GM19455 (cell line): ENCODE measurements around the gene MYBPC2.
"Not testable (repeated sequence)": the region's sequence is repeated elsewhere in the genome, so short reads cannot be mapped to it uniquely, and the experiment has no call there.

ENCODE experiments used
- ATAC-seq: cut with Tn5 transposase; IDR thresholded peaks from one replicate; pipeline ENCODE4 v1.9.1; 2021; ENCODE audit not compliant: unreplicated experiment

The MYBPC2 gene

DNA sequence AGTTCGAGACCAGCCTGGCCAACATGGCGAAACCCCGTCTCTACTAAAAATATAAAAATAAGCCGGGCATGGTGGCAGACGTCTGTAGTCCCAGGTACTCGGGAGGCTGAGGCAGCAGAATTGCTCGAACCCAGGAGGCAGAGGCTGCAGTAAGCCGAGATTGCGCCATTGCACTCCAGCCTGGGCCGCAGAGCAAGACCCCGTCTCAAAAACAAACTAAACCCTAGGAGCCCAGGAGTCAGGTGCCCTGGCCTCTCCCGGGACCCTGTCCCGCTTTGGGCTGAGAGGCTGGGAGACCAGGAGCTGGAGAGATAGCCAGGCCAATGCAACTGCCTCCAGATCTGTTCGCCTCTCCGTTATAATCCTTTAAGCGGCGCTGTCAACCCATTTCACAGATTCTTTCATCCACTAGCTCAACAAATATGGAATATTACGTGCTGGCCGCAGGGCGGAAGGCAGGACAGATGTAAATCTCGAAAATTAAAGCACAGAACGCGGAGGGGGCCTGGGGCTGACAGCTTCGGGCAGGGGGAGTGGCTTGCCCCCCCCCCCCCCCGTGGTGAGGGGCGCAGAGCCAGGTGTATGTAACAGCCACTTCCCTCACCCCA lies 5.3 kb upstream of the MYBPC2 start:
- ATAC-seq, result no peak

DNA sequence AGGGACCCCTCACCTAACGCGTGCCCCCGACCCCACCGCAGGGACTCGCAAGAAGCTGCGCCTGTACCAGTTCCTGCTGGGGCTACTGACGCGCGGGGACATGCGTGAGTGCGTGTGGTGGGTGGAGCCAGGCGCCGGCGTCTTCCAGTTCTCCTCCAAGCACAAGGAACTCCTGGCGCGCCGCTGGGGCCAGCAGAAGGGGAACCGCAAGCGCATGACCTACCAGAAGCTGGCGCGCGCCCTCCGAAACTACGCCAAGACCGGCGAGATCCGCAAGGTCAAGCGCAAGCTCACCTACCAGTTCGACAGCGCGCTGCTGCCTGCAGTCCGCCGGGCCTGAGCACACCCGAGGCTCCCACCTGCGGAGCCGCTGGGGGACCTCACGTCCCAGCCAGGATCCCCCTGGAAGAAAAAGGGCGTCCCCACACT lies 4.7 kb upstream of the MYBPC2 start:
- no peak for ATAC-seq

DNA sequence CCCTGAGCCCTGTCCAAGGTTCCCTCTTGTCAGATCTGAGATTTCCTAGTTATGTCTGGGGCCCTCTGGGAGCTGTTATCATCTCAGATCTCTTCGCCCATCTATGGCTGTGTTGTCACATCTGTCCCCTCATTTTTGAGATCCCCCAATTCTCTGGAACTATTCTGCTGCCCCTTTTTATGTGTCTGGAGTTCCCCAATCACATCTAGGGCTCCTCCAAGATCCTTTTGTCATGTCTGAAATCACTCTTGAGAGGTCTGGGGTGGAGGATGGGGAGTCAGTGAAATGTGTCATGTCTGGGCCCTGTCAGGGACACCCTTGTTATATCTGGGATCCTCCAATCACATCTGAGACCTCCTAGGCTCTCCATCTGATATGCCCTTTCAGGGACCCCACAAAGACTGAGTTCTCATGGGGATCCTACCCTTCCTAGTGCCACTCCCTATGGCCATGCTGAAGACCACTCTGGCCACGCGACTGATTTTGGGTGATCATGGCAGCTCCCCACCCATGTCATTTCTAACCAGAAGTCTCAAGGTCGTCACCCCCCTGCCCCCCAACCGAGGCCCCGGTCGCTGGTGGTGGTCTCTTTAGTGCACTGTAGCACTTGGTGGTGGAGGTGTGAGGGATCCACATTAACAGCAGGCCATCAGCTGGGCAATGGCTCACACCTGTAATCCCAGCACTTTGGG lies 3.8 kb upstream of the MYBPC2 start:
- ATAC-seq, result no peak

GRCh38 chr19:50430888-50431342 lies 1.8 kb upstream of the MYBPC2 start:
- no peak for ATAC-seq

- peak; percentile 70 for ATAC-seq
Measured at GRCh38 chr19:50431343-50432220, 1.1 kb upstream of the MYBPC2 start.

- ATAC-seq, result no peak
Measured at GRCh38 chr19:50433201-50434180, 799 bp downstream of the MYBPC2 start.

DNA sequence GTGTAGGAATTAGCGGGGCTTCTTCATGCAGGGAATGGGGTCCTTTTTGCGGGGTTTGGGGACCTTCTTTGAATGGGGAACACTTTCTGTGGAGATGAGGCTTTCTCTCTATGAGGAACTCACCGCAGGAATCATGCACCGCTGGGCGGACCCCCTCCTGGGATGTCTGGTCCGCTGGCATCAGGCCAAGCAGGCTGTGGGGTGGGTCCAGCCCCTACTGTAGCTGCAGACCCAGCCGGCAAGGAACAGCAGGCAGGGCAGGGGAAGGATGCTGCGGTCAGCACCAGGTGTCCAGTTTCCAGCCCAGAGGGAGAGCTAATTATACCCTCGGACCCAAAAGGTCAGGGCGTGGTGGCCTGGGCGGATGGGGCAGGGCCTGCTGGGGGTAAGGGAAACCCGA lies 1.8 kb downstream of the MYBPC2 start:
- no peak for ATAC-seq

- no peak for ATAC-seq
Measured at GRCh38 chr19:50435221-50435620, 2.5 kb downstream of the MYBPC2 start.

DNA sequence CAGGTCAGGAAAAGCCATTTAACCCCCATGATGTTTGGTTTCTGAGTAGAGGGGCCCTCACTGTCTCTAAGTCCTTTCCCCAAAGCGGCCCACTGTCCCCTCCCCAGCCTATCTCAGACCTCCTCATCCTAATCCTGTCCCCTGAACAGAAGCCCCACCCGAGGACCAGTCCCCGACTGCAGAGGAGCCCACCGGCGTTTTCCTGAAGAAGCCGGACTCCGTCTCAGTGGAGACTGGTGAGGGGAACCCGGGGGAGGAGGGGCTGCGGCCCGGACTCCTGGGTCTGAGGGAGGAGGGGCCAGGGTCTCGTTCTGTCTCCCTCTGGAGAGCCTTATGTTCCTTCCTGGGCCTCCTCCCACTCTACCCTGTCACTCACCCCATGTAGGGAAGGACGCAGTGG lies 2.9 kb downstream of the MYBPC2 start:
- ATAC-seq, result no peak

DNA sequence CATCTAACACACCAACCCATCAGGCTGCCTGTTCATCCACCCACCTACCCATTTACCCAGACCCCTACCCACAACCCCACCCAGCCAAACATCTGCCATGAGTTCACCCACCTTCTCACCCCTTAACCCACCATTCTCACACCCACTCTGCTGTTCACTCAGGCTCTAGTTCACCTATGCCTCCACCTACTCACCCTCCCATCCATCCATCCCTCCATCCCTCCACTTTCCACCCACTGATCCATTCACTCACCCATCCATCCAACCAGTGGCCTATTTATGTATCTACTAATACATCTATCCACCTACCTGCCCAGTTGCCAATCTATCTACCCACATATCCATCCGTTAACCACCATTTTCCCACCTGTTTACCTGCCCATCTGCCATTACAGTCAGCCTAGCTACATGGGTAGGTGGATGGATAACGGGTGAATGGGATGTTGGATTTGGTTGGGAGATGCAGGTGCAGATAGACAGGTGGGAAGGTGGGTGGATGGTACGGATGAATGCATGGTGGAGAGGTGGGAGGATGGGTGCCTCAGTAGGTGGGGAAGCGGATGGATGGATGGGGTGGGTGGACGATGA lies 5.3 kb downstream of the MYBPC2 start:
- ATAC-seq, result no peak

- ATAC-seq, result not testable (repeated sequence)
Measured at GRCh38 chr19:50439130-50439529, 6.4 kb downstream of the MYBPC2 start.

GRCh38 chr19:50444059-50444458 lies 11.4 kb downstream of the MYBPC2 start:
- ATAC-seq, result no peak

DNA sequence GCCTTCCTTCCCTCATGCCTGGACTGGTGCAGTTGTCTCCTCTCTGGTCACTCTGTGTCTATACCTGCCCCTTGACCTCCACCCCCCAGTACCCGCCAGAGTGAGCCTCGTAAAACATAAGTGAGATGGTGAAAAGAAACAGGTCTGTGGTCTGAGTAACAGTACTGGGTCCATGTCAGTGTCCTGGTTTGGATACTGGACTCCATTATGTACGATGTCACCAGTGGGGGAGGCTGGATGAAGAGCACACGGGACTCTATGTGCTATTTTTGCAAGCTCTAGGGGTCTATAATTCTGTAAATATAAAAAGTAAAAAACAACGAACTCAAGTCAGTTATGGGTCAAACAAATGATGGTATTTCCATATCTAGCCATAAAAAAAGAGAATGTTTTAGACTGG lies 14.4 kb downstream of the MYBPC2 start:
- no peak for ATAC-seq

- ATAC-seq, result no peak
Measured at GRCh38 chr19:50447750-50448149, 15.1 kb downstream of the MYBPC2 start.

- ATAC-seq, result no peak
Measured at GRCh38 chr19:50449236-50449899, 16.7 kb downstream of the MYBPC2 start.

DNA sequence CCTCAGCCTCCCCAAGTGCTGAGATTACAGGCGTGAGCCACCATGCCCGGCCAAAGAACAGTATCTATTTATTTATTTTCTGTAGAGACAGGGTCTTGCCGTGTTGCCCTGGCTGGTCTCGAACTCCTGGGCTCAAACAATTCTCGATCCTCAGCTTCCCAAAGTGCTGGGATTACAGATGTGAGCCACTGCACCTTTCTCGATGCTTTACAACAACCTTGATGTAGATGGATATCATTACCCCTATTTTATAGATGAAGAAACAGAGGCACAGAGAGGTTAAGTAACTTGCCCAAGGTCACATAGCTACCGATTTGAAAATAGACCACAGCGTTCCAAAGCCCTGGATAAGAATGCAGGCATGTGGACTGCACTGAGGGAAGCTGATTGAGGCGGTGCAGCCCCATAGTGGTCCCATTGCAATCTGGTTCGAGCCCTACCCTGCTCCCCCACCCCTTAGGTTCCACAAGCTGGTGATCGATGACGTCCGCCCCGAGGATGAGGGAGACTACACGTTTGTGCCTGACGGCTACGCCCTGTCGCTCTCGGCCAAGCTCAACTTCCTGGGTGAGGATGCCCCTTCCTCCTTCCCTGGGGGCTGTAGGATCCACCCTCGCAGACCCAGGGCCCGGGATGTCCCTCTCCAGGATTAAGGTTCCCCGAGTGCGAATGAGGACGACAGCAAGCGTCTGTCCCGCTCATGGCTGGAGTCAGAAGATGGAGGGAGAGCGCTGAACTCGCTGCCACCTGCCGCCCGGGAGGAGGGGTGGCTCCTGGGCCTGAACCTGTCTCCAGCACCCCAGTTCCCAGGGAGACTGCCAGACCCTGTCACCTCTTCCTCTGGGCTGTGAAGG lies 17.9 kb downstream of the MYBPC2 start:
- ATAC-seq, result no peak

DNA sequence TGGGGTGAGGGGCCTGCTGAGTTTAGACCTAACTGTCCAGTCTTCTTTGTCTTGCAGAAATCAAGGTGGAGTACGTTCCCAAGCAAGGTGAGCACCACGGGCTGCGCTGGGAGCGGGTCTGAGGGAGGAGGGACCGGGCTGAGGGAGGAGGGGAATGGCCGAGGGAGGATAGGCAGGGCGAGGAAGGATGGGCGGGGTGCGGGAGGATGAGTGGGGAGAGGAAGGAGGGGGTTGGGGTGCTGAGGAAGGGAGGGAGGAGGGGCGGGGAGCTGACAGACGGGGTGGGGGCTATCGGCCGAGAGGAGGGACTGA lies 18.5 kb downstream of the MYBPC2 start:
- no peak for ATAC-seq

DNA sequence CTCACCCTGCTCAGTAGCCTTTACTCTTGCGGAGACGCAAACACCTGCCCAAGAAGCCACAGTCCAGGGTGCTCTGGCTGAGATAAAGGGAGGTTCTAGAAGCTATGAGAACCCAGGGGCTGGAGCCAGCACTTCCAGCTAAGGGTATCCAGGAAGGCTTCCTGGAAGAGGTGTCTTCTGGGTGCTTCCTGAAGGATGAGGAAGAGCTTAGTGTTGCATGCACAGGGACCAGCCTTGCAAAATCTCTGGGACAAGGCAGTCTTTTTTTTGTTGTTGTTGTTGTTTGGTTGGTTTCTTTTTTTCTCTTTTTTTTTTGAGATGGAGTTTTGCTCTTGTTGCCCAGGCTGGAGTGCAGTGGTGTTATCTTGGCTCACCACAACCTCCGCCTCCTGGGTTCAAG lies 20.6 kb downstream of the MYBPC2 start:
- ATAC-seq, result no peak

GRCh38 chr19:50455992-50456391 lies 23.3 kb downstream of the MYBPC2 start:
- no peak for ATAC-seq
